HepG2 (cell line): Measurements from ENCODE around the gene PIK3C2B. TPM values are rescaled to one million over a fixed set of nuclear protein-coding genes. Genes with fewer than 3 reads are reported as not detected.
A peak's percentile ranks its signal among the peaks of the same experiment; 100 is the strongest.

ENCODE experiments used
- CTCF ChIP-seq: sonication (generic); formaldehyde crosslinking; IDR thresholded peaks from 2 replicates; pipeline ENCODE4 v1.5.0; 2020; ENCODE audit warnings: mild to moderate bottlenecking, missing genetic modification reagents, moderate library complexity
- DNMT3B ChIP-seq: conservative IDR thresholded peaks from 2 replicates; pipeline ENCODE4 v1.6.1; 2016; ENCODE audit warnings: missing biosample characterization, control low read depth
- EP300 ChIP-seq, 3 experiments: sonication (generic) in 1 of 3; formaldehyde crosslinking in 1 of 3; IDR thresholded peaks; 2 replicates each; pipeline versions ENCODE4 v1.5.1 to v1.6.1; 2011 to 2020; ENCODE audit warnings: low read depth in 2 of 3, low read length in 2 of 3, borderline replicate concordance in 1 of 3, improper control_type of control experiment in 1 of 3, mild to moderate bottlenecking in 1 of 3, missing genetic modification reagents in 1 of 3, moderate library complexity in 1 of 3
- FLYWCH1 ChIP-seq: sonication (generic); formaldehyde crosslinking; IDR thresholded peaks from 2 replicates; pipeline ENCODE4 v1.8.1; 2023; ENCODE audit warnings: mild to moderate bottlenecking, missing genetic modification reagents
- HMGXB3 ChIP-seq: sonication (generic); formaldehyde crosslinking; IDR thresholded peaks from 2 replicates; pipeline ENCODE4 v1.4.0; 2020; ENCODE audit warnings: missing genetic modification reagents, borderline replicate concordance
- KAT7 ChIP-seq: IDR thresholded peaks from 2 replicates; pipeline ENCODE4 v1.6.1; 2018; ENCODE audit warnings: borderline replicate concordance, missing compliant biosample characterization
- KDM1A ChIP-seq: IDR thresholded peaks from 2 replicates; pipeline ENCODE4 v1.6.1; 2016; ENCODE audit warnings: missing compliant biosample characterization
- NKX3-1 ChIP-seq: sonication (generic); formaldehyde crosslinking; IDR thresholded peaks from 2 replicates; pipeline ENCODE4 v1.5.0; 2020; ENCODE audit warnings: missing genetic modification reagents
- RORA ChIP-seq: sonication (generic); formaldehyde crosslinking; IDR thresholded peaks from 2 replicates; pipeline ENCODE4 v1.5.0; 2020; ENCODE audit warnings: mild to moderate bottlenecking, missing genetic modification reagents, moderate library complexity
- SP140L ChIP-seq: sonication (generic); formaldehyde crosslinking; IDR thresholded peaks from 2 replicates; pipeline ENCODE4 v1.4.0; 2020; ENCODE audit warnings: missing genetic modification reagents, borderline replicate concordance
- TFDP2 ChIP-seq: sonication (generic); formaldehyde crosslinking; IDR thresholded peaks from 2 replicates; pipeline ENCODE4 v1.4.0; 2020; ENCODE audit warnings: missing genetic modification reagents
- TRIM24 ChIP-seq: sonication (generic); formaldehyde crosslinking; IDR thresholded peaks from 2 replicates; pipeline ENCODE4 v1.8.0; 2022; ENCODE audit warnings: mild to moderate bottlenecking, missing genetic modification reagents
- WIZ ChIP-seq: sonication (generic); formaldehyde crosslinking; IDR thresholded peaks from 2 replicates; pipeline ENCODE4 v1.5.1; 2020; ENCODE audit warnings: mild to moderate bottlenecking, missing genetic modification reagents
- ZKSCAN1 ChIP-seq: fragments of 150-350 bp; IDR thresholded peaks from 2 replicates; pipeline ENCODE4 v1.6.1; 2014; ENCODE audit warnings: low read length
- ZNF577 ChIP-seq: sonication (generic); formaldehyde crosslinking; IDR thresholded peaks from 2 replicates; pipeline ENCODE4 v1.4.0; 2020; ENCODE audit warnings: mild to moderate bottlenecking, low read depth, missing genetic modification reagents, borderline replicate concordance
- ZNF639 ChIP-seq: conservative IDR thresholded peaks from 2 replicates; pipeline ENCODE4 v1.6.1; 2018; ENCODE audit warnings: missing genetic modification reagents
- polyA plus RNA-seq, 8 experiments: library from polyadenylated mRNA; depleted of rRNA in 3 of 8; stranded (reverse) in 7 of 8; unstranded in 1 of 8; fragments of >200 nt; fragmentation: Illumina TruSeq in 4 of 8; extraction: Trizol in 4 of 8; gene quantifications; 2 replicates each; pipeline versions ENCODE4 v1.2.1 to v1.2.3, GENCODE V29; 2011 to 2016; ENCODE audit warnings: low read depth in 4 of 8, missing spikeins in 1 of 8, mixed read lengths in 1 of 8; ENCODE audit not compliant: insufficient read depth in 1 of 8
- total RNA-seq, 5 experiments: library from RNA; depleted of rRNA; stranded (reverse); fragments of >200 nt; fragmentation: Illumina TruSeq; extraction: Trizol; gene quantifications; 2 replicates each; pipeline ENCODE4 v1.2.3, GENCODE V29; 2016; ENCODE audit warnings: low read depth in 1 of 5

The PIK3C2B gene
- total and polyA plus RNA-seq, 2 of the 13 experiments (the other 11 are each of a cell fraction or from before 2014, with no cell fraction given): 3.4 to 4.5 TPM

GRCh38 chr1:204516180-204516879, 21.7 kb upstream of the PIK3C2B start, which contains the start of gene MDM4 (continued):
- TF ChIP-seq CTCF (peak; percentile 13; the same call in 1 of the 2 replicates), ZKSCAN1 (no peak), KDM1A (CRISPR knock-in tag) (no peak), NKX3-1 (peak; percentile 54; the same call in 1 of the 2 replicates), KAT7 (CRISPR knock-in tag) (peak; percentile 99), TRIM24 (CRISPR knock-in tag) (no peak; the same call in 1 of the 2 replicates), SP140L (no peak), HMGXB3 (CRISPR knock-in tag) (peak; percentile 78; the same call in 1 of the 2 replicates), EP300 (IDR thresholded peaks at IDR 0.05; ENCODE audit: low read depth in 2 of 2, low read length in 2 of 2) (0 out of 4 replicates have a peak, but pooled peaks of 1 of the 2 experiments have one; percentile 26), EP300 (CRISPR knock-in tag; IDR thresholded peaks at IDR 0.05; ENCODE audit: borderline replicate concordance) (peak; percentile 76), DNMT3B (CRISPR knock-in tag) (no peak; the same call in 1 of the 2 replicates), ZNF577 (CRISPR knock-in tag) (peak; percentile 89; the same call in 1 of the 2 replicates), RORA (CRISPR knock-in tag) (no peak), TFDP2 (peak; percentile 86), ZNF639 (CRISPR knock-in tag) (peak; percentile 96), WIZ (CRISPR knock-in tag) (0 out of 2 replicates have a peak, but pooled peaks have one; percentile 45), FLYWCH1 (CRISPR knock-in tag) (0 out of 2 replicates have a peak, but pooled peaks have one; percentile 7)
